GM19239 (cell line): ENCODE data around the gene TACC2.

Experiments used
- DNase-seq: peaks from one replicate; pipeline ENCODE4 v3.0.0; 2011; ENCODE audit warnings: low spot score; ENCODE audit not compliant: insufficient read length
- FAIRE-seq: peaks from 2 replicates; lab custom pipeline; 2011; peaks lifted over from hg19 to GRCh38; lab: Jason Lieb, UNC

Gene TACC2

DNA sequence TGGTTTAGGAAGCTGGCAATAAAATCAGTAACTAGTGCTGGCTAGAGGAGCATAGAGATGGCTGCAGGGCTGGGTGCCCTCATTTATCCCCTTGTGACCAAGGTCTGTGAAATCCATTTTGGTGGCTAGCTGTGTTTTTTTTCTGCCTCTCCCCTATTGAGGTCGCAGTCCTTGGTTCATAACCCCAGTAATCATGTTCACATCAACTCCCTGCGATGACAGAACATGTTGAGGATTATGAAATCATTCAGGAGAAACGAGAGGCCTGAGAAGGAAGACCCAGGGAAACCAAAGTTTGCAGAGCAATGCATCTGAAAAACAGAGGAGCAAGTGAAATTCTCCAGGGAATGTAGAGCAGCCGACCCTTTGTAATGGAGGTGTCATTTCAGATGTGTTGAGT, 126.9 kb downstream of the TACC2 start:
- DNase-seq, result no peak
- FAIRE-seq, result no peak

GRCh38 chr10:122116331-122116730, 127.4 kb downstream of the TACC2 start:
- no peak for DNase-seq
- FAIRE-seq, result no peak

- FAIRE-seq, result no peak
Observed at GRCh38 chr10:122117475-122117874, 128.5 kb downstream of the TACC2 start.

DNA sequence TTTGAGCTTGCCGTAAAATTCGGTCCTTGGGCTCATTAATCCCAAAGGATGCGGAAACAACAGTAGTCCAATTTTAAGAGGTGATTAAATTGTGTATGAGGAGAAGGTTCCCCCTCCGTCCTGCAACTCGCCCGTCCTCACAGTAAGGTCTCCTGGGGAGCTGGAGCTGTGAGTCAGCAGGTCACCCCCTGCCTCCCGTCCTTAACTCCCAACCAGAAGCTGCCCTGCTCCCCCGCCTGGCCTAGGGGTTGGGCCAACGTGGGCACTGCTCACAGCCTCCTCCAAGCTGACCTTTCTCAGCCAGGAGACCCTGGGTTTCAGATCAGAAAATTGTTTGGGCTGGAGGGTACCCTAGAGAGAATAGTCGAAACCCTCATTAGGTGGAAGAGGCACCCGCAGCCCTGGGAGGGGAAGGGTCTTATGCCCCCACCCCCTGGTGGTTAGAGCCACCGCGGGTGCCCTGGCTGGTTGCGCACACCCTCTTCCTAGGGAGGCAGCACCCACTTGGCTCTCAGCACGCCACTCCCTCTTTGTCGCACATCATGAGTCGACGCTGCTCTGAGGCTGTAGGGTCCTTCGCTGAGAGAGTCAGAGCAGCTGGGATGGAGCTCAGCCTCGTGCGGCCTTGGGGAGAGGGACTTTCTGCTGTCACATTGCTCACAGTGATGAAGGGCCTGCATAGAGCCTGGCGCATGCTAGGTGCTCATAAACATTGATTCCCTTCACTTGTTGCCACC, 131.2 kb downstream of the TACC2 start:
- no peak for FAIRE-seq

More at GRCh38 chr10:122117475-122117874, 128.5 kb downstream of the TACC2 start:
- no peak for DNase-seq

DNA sequence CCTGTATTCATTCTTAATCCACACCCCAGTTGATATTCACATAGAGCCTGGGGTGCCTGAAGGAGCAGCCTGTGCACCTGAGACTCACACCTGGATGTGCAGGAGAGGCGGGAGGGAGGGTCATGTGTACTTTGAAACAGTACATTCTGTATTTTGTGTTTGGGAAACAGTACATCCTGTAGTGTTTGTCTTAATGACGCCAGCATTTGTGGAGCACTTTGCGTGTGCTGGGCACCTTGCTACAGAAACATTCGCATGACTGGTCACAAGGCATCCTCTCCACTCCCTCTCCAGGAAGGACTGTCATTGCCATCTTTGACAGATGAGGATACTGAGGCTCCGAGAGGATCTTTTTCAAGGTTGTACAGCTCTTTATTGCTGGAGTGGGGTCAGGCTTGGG, 132.1 kb downstream of the TACC2 start:
- FAIRE-seq (no peak), DNase-seq (no peak)

More for the DNA sequence above, 131.2 kb downstream of the TACC2 start:
- no peak for DNase-seq

DNA sequence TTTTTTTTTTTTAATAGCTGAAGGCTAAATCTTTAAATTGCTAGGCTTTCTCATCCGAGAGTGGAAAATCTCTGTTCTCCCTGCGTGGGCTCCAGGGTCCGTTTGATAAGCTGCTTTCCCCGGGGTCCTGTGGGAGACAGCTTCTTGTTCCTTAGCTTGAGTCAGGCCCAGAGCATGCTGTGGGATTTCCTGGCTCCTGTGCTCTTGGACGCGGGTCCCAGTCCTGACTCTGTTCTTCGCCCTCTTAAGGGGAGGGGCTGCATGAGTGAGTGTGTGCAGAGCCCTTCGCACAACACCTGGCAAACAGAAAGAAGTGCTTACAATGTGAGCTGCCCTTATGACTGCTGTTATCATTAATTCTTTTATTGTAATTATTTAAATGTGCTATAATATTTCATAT, 133.5 kb downstream of the TACC2 start:
- no peak for FAIRE-seq

DNA sequence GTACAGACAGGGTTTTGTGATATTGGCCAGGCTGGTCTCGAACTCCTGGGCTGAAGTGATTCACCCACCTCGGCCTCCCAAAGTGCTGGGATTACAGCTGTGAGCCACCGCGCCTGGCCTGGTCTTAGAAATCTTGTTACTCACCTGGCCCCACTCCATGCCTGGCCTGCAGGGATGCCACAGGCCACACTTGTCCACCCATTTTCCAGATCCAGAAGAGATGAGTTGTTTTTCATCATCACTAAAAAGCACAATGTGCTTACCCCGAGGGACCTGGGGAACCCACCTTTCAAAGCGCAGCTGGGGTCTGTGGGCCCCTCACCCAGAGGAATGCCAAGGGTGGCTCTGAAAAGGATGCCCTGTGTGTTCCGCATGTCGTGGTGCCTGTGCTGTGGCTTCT, 134.2 kb downstream of the TACC2 start:
- DNase-seq (no peak), FAIRE-seq (no peak)

More for the DNA sequence above, 133.5 kb downstream of the TACC2 start:
- no peak for DNase-seq

GRCh38 chr10:122124342-122124741, 135.4 kb downstream of the TACC2 start:
- FAIRE-seq, result no peak
- DNase-seq, result no peak

DNA sequence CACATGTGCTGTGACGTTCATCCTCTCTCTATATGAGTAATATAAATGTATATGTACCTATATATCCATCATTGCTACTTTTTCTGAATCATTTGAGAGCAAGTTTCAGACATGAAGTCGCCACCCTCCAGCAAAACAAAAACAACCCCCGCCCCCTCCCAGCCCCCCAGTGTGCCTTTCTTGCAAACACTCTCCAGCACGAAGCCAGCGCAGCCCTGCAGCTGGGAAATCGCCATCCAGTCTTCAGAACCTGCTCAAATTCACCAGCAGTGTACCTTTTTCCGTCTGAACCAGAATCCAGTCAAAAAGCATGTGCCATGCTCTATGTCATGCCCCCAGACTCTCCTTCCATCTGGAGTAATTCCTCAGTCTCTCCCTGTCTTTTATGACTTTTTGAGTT, 135.8 kb downstream of the TACC2 start:
- FAIRE-seq (no peak), DNase-seq (no peak)

DNA sequence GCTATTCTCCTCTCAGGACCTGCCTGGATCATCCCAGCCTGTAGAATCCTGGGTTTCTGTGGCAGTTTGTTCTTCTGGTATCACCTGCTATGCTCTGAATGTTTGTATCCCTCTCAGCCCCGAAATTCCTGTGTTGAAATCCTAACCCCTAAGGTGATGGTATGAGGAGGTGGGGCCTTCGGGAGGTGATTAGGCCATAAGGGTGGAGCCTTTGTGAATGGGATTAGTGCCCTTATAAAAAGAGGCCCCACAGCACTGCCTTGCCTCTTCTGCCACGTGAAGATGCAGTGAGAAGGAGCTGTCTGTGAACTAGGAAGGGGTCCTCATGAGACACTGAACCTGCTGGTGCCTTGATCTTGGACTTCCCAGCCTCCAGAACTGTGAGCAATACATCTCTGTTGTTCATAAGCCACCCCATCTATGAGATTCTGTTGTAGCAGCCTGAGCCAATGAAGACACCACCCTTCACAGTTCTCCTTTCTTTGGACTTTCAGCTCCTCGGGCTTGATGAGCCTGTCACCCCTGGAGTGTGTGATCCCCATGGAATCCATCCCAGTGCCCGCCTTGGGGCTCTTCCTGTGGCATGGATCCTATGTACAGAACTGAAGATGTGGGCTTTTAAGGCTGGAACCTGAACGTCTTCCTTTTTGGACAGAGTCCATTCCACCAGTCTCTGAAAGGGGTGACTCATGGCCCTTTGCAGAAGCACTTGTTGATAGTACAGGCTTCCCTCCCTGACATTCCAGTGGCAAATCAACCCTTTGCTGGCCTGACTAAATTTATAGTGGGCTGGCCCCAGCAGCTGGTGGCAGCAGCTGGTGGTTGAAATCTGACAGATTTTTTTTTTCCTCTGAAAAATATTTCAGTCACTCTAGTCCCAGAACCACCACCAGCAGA, 138.0 kb downstream of the TACC2 start:
- DNase-seq, result no peak
- FAIRE-seq, result no peak

DNA sequence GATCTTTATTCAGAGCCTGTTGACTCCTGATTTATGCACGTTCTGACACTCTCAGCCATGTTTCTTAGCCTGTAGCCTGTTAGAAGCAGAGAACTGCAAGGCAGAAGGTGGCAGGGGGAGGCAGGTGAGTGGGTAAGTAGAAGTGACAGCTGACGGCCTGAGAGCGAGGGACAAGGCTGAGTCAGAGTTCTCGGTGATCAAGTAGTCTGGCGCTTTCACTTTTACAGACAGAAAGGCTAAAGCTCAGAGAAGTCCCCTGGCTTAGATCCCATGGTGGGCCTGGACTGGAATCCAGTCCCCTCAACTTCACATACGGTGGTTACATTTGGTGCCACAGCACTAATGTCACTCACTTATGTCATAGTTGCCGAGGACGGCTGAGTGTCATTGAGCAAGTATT, 139.0 kb downstream of the TACC2 start:
- FAIRE-seq (no peak), DNase-seq (no peak)

- DNase-seq, result no peak
- no peak for FAIRE-seq
Observed at GRCh38 chr10:122128357-122128756, 139.4 kb downstream of the TACC2 start.

- DNase-seq (no peak), FAIRE-seq (no peak)
Observed at GRCh38 chr10:122130474-122131110, 141.6 kb downstream of the TACC2 start.

- DNase-seq (no peak), FAIRE-seq (no peak)
Observed at GRCh38 chr10:122132331-122132755, 143.4 kb downstream of the TACC2 start.

- no peak for FAIRE-seq
- DNase-seq, result no peak
Observed at GRCh38 chr10:122132882-122133565, 144.1 kb downstream of the TACC2 start.

DNA sequence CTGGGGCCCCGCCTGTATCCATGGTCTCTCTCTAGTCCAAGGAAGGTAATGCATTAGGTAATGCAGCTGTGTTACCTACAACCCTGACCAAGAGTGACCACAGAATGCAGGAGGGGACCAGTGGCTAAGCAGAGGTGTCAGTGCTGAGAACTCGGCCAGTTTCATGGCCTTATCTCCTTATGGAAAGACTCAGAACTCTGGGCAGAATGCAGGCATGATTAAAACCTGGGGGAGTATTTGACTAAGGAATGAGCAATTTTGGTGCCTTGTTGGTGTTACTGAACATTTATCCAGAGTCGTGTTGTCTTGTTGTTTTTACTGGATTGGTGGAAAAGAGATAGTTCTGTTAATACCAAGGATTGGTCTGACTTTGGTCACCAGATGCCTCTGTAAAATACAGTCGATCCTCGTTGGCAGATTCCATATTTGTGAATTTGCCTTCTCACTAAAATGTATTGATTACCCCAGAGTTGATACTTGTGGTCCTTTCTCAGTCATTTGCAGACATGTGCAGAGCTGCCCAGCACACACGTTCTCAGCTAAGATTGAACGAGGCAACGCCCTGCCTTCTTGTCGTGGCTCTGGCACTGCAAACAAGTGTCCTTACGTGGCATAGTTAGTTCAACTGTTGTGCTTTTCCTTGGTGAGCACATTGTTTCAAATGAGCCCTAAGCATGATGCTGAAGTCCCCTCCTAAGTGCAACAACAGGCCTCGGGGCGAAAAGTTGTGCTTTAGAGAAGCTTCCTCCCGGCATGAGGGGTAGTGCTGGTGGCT, 146.5 kb downstream of the TACC2 start:
- DNase-seq (no peak), FAIRE-seq (no peak)

DNA sequence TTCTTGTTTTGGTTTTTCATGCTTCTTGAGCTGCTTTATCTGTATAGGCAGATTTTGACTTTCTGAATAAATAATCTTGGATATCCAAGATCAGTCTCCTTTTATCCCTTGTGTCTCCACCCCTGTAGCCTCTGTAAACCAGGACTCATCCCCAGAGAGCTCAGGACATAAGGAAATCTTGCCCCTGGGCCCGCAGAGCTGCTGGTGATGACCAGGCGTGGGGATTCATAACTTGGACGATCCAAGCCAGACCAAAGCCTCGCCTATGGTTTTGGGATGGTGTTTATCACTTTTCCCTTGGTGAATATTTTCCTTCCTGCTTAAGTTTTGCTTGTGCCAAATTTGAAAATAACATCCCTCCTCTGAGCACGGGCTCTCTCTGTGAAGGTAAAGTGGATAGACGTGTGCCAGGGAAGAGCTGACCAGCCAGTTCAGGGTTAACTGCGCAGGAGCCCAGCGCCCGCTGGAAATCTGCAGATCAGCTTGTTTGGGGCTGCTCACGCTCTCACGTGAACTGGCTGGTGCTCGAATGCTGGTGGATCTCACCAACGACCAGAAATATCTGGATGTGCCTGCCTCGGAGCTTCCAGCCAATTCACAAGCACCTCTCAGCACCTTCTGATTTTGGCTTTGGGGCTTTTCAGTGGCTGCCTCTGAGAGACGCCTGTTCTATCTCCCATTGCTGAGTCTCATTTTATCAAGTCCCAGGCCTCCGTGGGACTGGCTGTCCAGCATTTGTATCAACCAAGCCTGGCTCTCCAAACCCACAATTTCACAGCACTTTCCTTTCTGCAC, 150.1 kb downstream of the TACC2 start:
- FAIRE-seq, result no peak
- no peak for DNase-seq

GRCh38 chr10:122139627-122140170, 150.7 kb downstream of the TACC2 start:
- no peak for FAIRE-seq
- DNase-seq, result no peak
